GM15510 (cell line): ENCODE data around the gene PIN4.

Source experiments
- POLR2A ChIP-seq: IDR thresholded peaks from 3 replicates; pipeline ENCODE4 v1.6.1; 2011; ENCODE audit warnings: borderline replicate concordance; ENCODE audit not compliant: insufficient read length; ENCODE audit errors: extremely low read depth

PIN4 gene

DNA sequence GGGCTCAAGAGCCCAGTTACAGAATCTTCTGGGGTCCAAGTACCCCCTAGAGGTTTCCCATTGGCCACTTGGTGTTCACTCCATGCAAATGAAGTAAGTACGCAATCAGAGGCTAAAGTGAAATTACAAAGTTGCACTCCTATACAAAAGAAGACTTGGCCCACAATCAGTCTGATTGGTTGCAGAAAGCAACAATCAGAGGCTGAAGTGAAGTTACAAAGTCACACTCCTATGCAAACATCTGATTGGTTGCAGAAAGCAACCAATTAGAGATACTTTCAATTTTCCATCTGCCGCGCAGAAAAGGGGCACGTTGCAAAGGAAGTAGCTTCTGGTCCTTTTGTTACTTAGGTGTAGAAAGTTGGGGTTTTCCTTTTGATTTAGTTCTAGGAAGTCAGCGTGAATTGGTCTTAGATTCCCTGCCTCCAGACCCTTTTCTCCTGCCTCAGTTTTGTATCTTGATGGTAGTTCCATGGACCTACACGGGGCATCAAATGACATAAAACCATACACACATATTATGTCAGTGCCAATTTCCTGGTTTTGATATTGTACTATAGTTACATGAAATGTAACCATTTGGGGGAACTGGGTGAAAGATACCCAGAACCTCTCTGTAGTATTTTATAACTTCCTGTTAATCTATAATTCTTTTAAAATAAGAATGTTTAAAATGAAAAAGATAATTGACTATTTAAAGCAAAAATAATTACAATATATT, 12.4 kb upstream of the PIN4 start:
- TF ChIP-seq POLR2A = no peak

DNA sequence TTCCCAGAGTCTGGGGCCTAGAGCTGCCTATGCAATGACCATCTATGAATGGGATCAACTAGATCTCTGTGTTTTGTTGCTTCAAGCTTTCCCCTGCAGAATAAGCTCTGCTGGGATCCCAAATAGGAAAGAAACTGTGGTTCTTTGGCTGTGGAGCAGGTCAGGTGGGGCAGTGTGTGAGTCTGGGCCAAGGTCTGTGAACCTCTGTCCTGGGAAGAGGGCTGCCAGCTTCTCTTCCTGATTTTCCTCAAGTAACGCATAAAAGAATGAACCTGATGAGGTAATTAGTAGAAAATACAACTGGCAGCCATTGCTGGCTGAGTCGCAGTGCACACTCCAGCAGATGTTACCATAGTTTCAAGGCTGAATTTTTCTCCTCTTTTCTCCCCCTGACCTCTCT, 4.6 kb upstream of the PIN4 start:
- no peak for TF ChIP-seq POLR2A

DNA sequence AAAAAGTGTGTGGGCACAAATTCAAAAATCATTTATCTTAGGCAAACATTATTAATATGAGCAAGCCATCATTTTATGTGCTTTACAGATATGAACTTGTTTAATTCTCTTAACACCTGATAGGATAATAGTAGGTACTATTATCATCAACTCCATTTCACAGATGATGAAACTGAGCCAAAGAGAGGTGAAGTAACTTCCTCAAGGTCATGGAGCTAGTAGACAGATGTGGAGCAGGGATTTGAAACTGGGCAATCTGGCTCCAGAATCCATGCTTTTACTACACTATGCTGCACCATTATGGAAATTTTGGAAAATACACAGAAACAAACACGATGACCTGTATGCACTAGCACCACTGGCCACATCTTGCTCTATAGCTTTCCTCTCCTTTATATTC, 1.0 kb upstream of the PIN4 start:
- TF ChIP-seq POLR2A = no peak

DNA sequence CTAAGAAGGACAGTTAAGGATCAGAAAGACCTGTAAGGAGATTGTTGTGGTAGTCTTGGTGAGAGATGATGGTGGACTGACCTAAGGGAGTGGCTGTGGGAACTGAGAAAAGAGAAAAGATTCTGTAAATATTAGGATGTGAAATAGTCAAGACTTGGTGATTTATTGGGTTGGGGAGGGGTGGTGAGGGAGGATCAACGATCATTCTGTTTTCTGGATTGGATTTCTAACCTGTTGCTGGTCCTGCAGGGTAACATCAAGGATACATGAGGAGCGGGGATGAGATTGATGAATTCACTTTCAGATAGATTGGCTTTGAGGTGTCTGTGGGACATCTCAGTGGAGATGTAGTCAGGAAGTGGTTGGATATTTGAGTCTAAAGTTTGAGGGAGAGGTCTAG, 1.4 kb downstream of the PIN4 start:
- TF ChIP-seq POLR2A = no peak

DNA sequence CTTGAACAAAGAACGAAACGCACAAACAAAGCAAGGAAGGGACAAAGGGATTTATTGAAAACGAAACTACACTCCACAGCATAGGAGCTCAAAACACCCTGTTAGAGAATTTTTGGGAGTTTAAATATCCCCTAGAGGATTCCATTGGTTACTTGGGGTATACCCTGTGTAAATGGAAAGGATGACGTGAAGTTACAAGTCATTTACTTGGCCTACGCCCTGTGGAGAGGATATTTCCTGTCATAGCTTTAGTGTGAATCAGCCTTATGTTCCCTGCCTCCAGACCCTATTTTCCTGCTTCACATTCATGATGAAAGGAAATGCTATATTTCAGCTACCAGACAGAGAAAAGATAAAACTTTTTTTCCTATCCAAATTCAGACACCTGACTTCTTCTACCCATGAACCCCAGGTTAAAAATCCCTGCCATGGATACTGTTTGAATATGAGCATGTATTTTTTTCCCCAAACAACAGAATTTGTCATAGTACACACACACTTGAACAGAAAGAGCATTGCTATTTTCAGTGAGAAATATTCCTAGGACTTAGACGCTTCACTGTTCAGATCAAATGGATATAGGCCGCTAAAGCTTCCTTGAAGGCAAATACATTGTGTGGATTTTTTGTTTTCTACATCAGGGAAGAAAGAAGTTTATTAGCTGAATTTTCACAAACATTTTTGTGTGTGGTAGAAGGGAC, 20.4 kb downstream of the PIN4 start:
- no peak for TF ChIP-seq POLR2A

DNA sequence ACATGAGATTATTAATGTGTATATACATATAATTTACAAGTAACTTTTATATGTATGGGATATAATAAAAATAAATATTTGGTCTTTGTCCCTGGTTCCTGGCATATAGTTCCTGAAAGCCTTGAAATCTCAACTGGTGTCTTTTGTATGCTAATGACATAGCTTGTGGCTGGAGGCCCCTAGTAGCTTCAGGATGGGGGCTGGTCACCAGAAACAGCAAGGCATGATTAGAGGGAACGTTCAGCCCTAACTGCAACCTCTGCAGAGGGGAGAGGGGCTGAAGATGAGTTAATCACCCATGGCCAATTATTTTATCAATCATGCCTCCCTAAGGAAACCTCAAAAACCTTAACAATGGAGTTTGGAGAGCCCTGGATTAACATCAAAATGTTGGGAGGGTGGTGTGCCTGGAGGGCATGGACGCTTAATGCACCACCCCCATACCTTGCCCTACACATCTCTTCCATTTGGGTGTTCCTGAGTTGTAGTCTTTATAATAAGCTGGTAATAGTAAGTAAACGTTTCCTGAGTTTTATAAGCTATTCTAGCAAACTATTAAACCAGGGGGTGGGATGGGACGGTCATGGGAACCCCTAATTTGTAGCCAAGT, 21.3 kb downstream of the PIN4 start:
- TF ChIP-seq POLR2A = no peak

DNA sequence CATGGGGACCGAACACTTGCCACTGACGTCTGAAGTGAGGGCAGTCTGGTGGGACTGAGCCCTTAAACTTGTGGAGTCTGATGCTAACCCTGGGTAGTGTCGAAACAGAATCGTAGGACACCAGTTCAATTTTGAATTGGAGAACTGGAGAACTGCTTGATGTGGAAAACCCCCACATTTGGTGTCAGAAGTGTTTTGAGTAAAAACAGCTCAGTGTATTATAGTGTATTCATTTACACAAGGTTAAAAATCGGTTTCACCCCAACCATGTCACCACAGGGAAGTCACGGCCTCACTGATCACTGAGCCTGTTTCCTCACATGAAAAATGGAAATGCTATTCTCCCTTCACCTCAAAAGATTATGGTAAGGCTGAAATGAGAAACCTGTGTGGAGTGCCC, 21.9 kb downstream of the PIN4 start:
- TF ChIP-seq POLR2A = no peak

DNA sequence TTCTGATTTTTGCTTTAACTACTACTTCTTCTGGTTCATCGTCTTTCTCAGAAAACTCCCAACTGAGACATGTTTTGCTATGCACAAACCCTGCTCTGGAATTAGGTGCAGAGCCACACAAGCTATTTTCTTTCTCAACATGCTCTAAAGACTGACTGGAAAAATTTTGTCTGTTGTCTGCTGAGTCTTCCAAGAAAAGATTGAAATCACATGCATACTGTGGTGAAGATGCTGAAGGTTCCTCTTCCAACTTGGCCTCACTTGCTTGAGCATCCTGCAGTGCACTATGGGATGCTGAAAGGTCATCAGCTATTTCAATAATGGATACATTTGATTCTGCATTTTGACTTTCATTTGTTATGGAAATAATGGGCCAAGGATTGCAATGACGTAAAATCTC, 24.1 kb downstream of the PIN4 start:
- TF ChIP-seq POLR2A = no peak

DNA sequence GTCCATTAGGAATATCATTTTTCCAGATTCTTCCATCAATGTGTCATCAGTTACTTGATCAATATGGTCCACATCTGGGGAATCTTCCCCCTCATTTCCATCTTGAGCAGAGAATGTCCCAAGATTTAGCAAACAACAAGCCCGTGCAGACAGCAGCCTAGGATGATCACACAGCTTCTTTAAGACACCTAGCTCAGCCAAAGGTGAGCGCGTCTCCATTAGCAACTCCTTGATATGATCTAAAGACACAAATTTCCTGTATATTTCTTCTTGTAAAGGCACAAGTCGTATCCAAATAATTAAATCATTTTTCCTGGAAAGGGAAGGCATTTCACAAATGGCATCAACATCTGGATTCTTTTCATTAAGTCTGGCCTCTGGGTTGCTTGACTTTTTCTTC, 25.8 kb downstream of the PIN4 start:
- TF ChIP-seq POLR2A = no peak

DNA sequence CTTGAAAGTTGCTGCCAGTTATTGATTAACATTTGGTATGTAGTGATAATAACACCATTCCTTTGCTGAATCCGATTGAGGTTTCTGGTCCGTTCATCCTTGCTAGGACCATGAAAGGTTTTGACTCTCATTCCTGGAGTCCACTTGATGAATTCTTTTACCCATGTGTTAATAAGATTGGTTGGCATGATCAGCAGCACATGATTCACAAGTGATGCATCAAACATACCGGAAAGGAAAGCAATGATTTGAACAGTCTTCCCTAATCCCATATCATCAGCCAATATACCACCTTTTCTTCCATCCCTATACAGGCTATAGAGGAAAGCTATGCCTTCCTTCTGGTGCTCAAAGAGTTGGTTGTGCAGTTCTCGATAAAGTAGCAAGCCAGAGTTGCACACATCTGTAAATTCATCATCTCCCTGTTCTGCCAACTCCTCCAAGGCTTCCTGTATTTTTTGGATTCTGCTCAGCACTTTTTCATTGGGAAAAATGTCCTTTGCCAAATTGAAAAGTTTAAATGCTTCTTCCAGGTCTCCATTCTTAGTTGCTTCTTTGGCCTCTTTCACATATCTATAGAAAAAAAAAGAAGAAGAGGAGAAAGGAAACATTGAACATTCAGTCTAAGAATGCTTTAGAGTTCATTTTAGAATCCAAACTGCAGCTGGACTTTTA, 26.7 kb downstream of the PIN4 start:
- TF ChIP-seq POLR2A = no peak

DNA sequence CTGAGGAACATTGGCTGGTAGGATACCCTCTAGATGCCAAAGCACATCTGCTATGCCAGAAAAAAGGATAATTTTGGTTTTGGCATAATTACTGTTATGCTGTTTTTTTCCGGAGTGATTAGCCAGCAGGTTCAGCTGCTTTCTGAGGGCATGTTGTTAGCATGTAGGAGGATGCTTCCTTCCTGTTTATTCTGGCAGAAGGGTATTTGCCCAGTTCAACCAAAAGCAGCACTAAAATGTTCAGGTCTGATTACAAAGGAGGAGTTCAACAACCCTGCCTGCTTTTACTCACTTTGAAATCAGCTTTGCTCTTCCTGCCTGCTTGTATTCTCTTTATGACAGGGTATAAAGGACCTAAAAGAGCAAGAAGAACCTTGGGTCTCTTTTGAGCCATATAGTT, 35.4 kb downstream of the PIN4 start:
- TF ChIP-seq POLR2A = no peak

DNA sequence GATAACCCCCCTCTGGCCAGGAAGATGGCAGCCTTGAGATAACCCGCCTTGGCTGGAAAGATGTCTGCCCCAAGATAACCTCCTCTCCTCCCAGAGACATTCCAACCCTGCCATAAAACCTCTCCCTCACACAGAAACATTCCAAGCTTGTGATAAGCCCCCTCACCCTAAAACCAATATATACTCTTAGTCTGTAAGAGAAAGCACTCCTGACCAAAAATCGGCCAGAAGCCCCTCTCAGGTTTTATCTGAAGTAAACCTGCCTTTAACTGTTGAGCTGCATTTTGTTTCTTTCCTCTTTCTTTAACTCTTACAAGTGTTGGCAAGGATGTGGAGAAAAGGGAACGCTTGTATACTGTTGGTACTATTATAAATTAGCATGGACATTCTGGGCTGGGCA, 48.7 kb downstream of the PIN4 start:
- no peak for TF ChIP-seq POLR2A

DNA sequence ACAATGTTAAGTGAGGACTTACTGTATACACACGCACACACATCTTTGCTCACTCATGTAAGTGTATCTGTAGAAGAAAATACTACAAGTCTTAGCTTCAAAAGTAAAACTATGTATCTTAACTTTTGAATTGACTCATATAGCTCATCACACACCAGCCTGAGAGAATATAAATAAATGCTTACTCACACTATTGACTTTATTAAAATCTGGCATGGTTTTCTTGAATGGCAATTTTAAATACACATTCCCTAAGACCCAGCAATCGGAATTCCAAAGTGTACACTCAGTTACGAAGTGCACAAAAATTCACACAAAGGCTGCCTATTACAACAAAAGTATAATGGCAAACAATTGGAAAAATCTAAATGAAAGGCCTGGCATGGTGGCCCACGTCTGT, 55.3 kb downstream of the PIN4 start:
- no peak for TF ChIP-seq POLR2A

DNA sequence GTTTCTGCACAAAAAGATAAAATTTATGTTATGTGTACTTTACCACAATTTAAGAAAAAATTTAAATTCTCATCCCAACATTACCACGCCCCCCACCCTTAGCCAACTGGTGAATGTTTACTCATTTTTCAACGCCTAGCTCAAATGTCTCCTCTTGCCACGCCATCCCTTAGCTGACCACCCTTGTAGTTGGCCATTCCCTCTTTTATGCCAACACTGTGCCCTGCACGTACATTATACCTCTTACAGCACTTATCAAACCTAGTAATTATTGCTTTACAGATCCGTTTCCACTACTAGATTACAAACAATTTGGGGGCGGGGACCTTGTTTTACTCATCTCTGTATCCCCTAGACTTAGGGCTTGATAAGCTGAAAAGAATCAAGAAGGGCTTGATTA, 56.6 kb downstream of the PIN4 start:
- no peak for TF ChIP-seq POLR2A

DNA sequence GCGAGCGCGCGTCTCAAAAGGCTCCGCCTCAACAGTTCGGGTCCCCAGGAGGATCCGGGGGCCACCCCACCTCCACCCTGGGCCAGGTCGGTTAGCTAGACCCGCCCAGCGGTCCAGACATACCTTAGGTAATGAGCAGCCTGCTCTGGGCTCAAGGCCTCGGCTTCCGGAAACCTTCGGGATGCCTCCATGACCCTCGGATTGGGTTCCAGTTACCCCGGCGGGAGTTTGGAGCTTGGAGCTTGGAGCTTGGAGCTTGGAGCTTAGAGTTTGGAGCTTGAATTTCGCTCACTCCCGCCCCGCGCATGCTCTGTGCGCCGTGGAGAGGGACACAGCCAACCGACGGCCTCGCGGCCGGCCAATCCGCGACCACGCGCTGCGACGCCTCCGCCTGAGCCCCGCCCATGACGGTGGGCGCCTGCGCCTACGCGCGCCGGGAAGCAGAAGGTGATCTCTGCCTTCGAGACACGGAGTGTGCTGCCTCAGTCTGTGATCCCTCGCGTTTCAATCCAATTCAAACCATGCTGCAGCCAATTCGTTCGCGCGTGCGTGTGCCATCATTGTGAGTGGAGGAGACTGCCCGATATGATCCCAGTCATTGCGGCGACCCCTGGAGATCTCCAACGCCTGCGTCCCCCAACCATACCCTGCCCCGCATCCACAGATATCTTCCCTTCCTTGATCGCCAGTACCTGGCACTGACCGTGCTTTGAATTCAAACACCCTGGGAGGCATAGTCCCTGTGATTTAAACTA, 57.3 kb downstream of the PIN4 start, which contains the start of gene ERCC6L:
Gene ERCC6L, minus strand, starts transcription at position 307 of the 755 bp plus-strand sequence. Its CDS starts 116 bp downstream, at position 191.
- TF ChIP-seq POLR2A = peak; percentile 71

DNA sequence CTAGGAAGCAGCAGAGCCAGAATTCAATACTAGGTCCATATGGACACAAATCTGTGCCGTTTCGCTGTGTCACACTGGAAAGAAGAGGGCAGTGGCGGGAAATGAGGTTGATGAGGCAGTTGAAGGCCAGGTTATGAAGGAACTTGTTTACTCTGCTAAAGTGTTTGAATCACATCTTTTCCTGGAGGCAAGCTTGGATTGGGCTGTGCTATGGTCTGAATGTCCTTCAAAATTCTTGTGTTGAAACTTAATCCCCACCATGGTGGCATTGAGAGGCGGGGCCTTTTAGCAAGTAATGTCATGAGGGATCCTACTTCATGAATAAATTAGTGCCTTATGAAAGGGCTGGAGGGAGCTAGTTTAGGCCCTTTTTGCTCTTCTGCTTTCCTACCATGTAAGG, 59.4 kb downstream of the PIN4 start:
- no peak for TF ChIP-seq POLR2A

DNA sequence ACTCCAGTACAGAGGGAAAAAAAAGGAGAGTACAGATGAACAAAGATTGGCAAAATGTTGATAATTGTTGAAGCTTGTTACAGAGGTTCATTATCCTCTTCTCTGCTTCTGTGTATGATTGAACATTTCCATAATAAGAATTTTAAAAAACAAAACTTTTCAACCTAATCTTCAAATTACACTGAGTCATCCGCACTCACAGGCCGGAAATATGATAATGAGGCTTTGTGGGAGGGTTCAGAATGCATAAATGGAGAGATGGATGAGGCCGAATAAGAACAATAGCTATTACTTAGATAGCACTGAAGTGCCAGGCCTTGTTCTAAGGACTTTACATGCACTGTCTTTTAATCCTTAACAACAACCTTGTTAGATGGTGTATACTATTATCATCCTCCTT, 61.9 kb downstream of the PIN4 start:
- TF ChIP-seq POLR2A = no peak
